ENCODE results near the gene GDI1.

DNA sequence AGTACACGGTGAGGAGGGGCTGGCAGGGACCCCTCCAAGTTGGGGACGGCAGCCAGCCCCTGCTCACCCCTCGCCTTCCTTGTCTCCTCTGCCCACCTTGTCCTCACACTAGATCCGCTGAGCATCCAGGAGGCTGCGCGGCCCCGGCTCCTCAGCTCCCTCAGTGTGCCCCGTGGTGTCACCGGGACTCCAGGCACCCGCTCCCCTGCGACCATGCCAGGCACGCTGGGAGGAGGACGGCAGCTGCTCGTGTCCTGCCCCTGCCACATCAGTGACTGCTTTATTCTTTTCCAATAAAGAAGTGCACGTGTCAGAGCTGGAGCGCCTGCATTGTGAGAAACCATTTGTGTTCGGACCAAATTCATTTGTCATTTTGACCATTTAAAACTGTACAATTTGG lies 13.4 kb downstream of the GDI1 start:
- TF ChIP-seq CTCF (conservative IDR thresholded peaks at IDR 0.05) (no peak), EZH2 (IDR thresholded peaks at IDR 0.05; ENCODE audit: low read depth) (no peak)

All from PC-9 (cell line).